Gastrocnemius medialis (tissue), 4 donors: ENCODE results near the gene PCF11.

Experiments
- CTCF ChIP-seq, 5 experiments: fragments of 450-650 bp in 3 of 5; fragments of 200-600 bp in 2 of 5; sonication (generic) in 2 of 5; IDR thresholded peaks in 4 of 5; conservative IDR thresholded peaks in 1 of 5; 1 replicate in 4 of 5; 2 replicates in 1 of 5; pipeline ENCODE4 v1.5.1; 2016 to 2019; ENCODE audit warnings: antibody characterized with exemption in 5 of 5, mild to moderate bottlenecking in 3 of 5, moderate library complexity in 3 of 5
- POLR2A ChIP-seq, 2 donors: fragments of 450-650 bp; IDR thresholded peaks; one replicate each; pipeline ENCODE4 v1.6.1; 2017; ENCODE audit warnings: antibody characterized with exemption in 2 of 2, mild to moderate bottlenecking in 2 of 2, moderate library complexity in 2 of 2

- no peak for TF ChIP-seq CTCF (IDR thresholded peaks at IDR 0.05 in 4 of 5, conservative IDR thresholded peaks at IDR 0.05 in 1 of 5)
- TF ChIP-seq POLR2A (IDR thresholded peaks at IDR 0.05) = no peak
These were observed 9.0 kb upstream of the PCF11 start for GRCh38 chr11:83147895-83148294.
